Pancreas (tissue), 10 donors: Measurements from ENCODE around the gene WDR86. TPM values are rescaled to one million over a fixed set of nuclear protein-coding genes. Genes with fewer than 3 reads are reported as not detected.

Experiments used
- ATAC-seq, 4 donors: fragments of 200-7000 bp; cut with Tn5 transposase; one replicate each; pipeline versions ENCODE4 v1.8.0 to v1.9.1; 2020; ENCODE audit warnings: mild to moderate bottlenecking in 4 of 4, moderate library complexity in 4 of 4
- DNase-seq, 6 donors: peaks; one replicate each; pipeline ENCODE4 v3.0.0-alpha.2; 2020
- FAIRE-seq: peaks from 2 replicates; lab custom pipeline; 2012; peaks lifted over from hg19 to GRCh38; lab: Jason Lieb, UNC
- H3K27ac ChIP-seq, 4 donors: fragments of 200-600 bp; sonication (generic); 1 replicate in 3 of 4; 2 replicates in 1 of 4; pipeline versions ENCODE4 v1.5.0 to v1.8.0; 2020
- H3K27me3 ChIP-seq, 4 donors: fragments of 200-600 bp; one replicate each; pipeline ENCODE4 v1.8.0; 2021
- H3K36me3 ChIP-seq, 3 donors: fragments of 200-600 bp; sonication (generic) in 1 of 3; one replicate each; pipeline versions ENCODE4 v1.5.0 to v1.8.0; 2020 to 2021
- H3K4me1 ChIP-seq, 3 donors: fragments of 200-600 bp; one replicate each; pipeline ENCODE4 v1.8.0; 2021
- H3K4me3 ChIP-seq, 4 donors: fragments of 200-600 bp; sonication (generic) in 2 of 4; one replicate each; pipeline versions ENCODE4 v1.5.0 to v1.8.0; 2020 to 2021
- H3K9me3 ChIP-seq, 4 donors: fragments of 200-600 bp; one replicate each; pipeline ENCODE4 v1.8.0; 2021
- WGBS, 2 donors: extraction: QIAGEN DNeasy Blood & Tissue Kit; methylation state at CpG; one replicate each; pipeline ENCODE4 v1.1.7; 2013; 5-methylcytosine and 5-hydroxymethylcytosine counted together
- intact Hi-C, 3 donors: fragments of 100-400 bp; cut with DNase I; formaldehyde crosslinking; loops; one replicate each; pipeline versions ENCODE4 v1.11.1 to v1.14.2; 2022
- polyA plus RNA-seq, 2 donors: library from polyadenylated mRNA; stranded (reverse); fragments of 200-250 nt; gene quantifications; one replicate each; pipeline ENCODE4 v1.2.3, GENCODE V29; 2013
- total RNA-seq, 6 donors: library from RNA; stranded (reverse); fragmentation: NEBNext Ultra II Directional in 4 of 6; extraction: Animal tissue kit (Norgen Biotek cat#: 25700) in 4 of 6; gene quantifications; one replicate each; pipeline versions ENCODE4 v1.2.1 to v1.2.4, GENCODE V29; 2021 to 2023
- TF ChIP-seq, protein P1 (sequence below), 4 donors: fragments of 200-600 bp; sonication (generic) in 3 of 4; IDR thresholded peaks; one replicate each; pipeline versions ENCODE4 v1.5.0 to v1.8.0; 2021; ENCODE audit warnings: antibody characterized with exemption in 4 of 4
- donor health status: healthy with polysubstance abuse.
- donor health status: DM: no; HTN: no; CAD: no; lungs with moderate emphysema.
- donor health status: DM: no; HTN: no; CAD: no.
- donor health status: control.
- donor health status: control.
- donor health status: Bipolar disorder and iron deficiency.
- donor health status: DM: yes; HTN: yes; CAD: no.
- donor health status: DM: no; HTN: no; CAD: no.
- donor health status: DM: no; HTN: no; CAD: no.
- donor health status: DM: yes; HTN: yes; CAD: no.

The WDR86 gene
- total and polyA plus RNA-seq, 8 donors: 0.28 to 1.7 (median 1.0) TPM

DNA sequence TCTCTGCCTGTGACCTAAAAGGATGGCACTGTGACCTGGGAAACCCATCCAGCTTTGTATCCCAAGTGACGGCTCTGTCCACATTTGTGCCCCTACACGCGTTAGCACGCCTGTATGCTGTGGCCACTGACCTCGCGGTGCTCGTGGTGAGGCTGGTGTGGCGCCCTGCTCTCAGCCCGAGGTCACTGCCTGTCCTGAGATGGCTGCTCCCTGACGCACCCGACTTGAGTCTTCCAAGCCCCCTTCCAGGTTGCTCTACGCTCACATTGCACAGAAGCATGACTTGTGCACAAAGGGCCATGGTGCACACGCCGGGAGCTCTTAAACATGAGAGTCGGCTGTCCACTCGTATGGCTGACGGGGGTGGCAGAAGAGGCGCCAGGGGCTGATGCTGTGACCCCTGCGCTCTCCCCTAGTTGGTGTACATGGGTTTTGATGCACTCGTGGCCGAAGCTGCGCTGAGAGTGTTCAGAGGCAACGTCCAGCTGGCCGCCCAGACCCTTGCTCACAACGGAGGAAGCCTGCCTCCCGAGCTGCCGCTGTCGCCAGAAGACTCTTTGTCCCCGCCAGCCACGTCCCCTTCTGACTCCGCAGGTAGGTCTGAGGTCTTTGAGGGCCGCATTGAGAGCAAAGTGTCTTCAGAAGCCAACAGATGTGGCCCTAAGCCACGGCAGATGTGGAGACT, 33.5 kb downstream of the WDR86 start:
- no peak overlapping the region for H3K27ac ChIP-seq
- peak in 1 of 6 donors; percentile 46 for DNase-seq
- 94 to 95% methylated on average over 33 of the region's 33 CpGs for WGBS, 2 donors

DNA sequence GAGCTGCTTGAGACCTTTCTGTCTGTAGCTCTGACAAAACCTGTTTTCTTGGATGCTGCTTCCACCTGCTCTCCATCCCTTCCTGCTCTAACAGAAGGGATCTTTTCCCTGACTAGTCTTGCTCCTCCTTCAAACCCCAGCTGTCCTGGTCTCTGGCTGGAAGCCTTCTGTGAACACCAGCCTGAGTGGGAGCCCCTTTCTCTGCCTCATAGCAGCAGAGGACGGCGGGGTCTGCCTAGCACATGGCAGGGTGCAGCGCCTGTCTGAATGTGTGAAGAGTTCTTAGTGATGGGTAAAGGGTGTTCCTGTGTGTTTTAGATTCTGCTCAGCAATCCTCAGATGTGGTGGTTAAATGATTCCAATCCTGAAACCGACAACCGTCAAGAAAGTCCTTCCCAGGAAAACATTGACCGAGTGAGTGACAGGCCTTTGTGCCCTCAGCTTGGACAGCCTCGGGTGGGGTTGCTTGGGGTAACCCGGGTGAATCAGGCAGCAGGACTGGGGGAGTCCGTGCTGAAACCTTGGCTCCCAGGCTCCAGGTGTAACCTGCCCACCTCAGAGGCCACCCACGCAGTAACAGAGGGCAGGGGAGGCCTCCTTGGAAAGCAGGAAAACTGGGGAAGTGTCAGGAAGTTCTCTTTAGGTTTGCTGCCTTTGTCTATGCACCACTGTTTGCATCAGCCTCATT, 34.2 kb downstream of the WDR86 start:
- intact Hi-C loops: no loop called here
- H3K27me3 ChIP-seq: no peaks in the 10 kb centered on the region
- no peak overlapping the region for H3K27ac ChIP-seq
- H3K36me3 ChIP-seq: peaks cover 3 to 37% (median 16%) of the 10 kb centered on the region in 3 donors
- WGBS, 2 donors: 86 to 91% methylated on average over 10 of the region's 10 CpGs
- no peak for ATAC-seq
- DNase-seq: no peak
- FAIRE-seq: no peak
- H3K9me3 ChIP-seq: no peaks in the 10 kb centered on the region
- TF ChIP-seq, protein P1, sequence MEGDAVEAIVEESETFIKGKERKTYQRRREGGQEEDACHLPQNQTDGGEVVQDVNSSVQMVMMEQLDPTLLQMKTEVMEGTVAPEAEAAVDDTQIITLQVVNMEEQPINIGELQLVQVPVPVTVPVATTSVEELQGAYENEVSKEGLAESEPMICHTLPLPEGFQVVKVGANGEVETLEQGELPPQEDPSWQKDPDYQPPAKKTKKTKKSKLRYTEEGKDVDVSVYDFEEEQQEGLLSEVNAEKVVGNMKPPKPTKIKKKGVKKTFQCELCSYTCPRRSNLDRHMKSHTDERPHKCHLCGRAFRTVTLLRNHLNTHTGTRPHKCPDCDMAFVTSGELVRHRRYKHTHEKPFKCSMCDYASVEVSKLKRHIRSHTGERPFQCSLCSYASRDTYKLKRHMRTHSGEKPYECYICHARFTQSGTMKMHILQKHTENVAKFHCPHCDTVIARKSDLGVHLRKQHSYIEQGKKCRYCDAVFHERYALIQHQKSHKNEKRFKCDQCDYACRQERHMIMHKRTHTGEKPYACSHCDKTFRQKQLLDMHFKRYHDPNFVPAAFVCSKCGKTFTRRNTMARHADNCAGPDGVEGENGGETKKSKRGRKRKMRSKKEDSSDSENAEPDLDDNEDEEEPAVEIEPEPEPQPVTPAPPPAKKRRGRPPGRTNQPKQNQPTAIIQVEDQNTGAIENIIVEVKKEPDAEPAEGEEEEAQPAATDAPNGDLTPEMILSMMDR (IDR thresholded peaks at IDR 0.05): no peak
- H3K4me1 ChIP-seq: no peaks in the 10 kb centered on the region
- H3K4me3 ChIP-seq: no peak overlapping the region

More for the DNA sequence above, 33.5 kb downstream of the WDR86 start:
- intact Hi-C loops: no loop called here
- Histone ChIP-seq H3K36me3 (peaks cover 3 to 37% (median 16%) of the 10 kb centered on the region in 3 donors), H3K9me3 (no peaks in the 10 kb centered on the region), H3K27me3 (no peaks in the 10 kb centered on the region), H3K4me1 (no peaks in the 10 kb centered on the region), H3K4me3 (no peak overlapping the region)
- FAIRE-seq (no peak), ATAC-seq (no peak)
- TF ChIP-seq, protein P1 (IDR thresholded peaks at IDR 0.05): no peak

DNA sequence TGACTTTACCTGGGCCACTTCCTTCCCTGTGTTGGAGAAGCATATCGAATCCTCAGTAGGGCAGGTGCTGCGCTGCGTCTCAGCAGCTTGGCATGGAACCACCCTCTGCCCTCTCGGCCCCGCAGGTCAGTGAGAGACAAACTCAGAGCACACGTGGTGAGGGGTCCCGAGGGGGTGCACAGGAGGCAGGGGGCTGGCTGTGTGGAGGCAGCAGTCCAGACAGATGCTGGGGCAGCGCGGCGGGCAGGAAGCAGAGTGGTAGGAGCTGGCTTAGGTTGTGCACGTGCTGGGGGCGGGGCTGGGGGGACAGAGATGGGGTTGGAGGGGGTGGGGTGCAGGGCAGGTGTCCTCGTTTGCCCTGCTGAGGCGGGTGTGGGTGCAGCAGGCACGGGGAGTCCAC, 35.1 kb downstream of the WDR86 start:
- intact Hi-C loops: no loop called here
- WGBS, 2 donors: 83 to 90% methylated on average over 14 to 15 of the region's 15 CpGs

DNA sequence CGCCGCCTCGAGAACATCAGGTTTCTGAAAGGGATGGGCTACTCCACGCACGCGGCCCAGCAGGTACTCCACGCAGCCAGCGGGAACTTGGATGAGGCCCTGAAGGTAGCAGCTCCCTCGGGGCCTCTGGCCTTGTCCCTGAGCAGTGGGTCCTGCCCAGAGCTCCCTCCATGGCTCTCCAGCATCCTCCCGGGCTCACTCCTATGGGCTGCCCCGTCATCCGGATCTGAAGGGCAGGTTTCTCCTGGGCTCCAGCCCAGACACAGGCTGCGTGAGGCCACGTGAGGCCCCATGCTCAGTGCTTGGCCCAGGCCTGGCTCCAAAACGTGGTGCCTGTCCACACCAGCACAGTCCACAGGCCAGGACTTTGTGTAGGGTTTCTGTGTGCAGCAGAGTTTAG, 35.7 kb downstream of the WDR86 start:
- ATAC-seq: no peak
- Histone ChIP-seq H3K4me3 (no peak overlapping the region), H3K27me3 (no peaks in the 10 kb centered on the region), H3K9me3 (no peaks in the 10 kb centered on the region), H3K4me1 (no peaks in the 10 kb centered on the region), H3K27ac (no peak overlapping the region), H3K36me3 (peaks cover 3 to 45% (median 16%) of the 10 kb centered on the region in 3 donors)
- 91% methylated on average over 15 of the region's 15 CpGs for WGBS, 2 donors
- intact Hi-C loops: no loop called here
- TF ChIP-seq, protein P1 (IDR thresholded peaks at IDR 0.05): no peak
- no peak for DNase-seq
- FAIRE-seq: no peak

More for the DNA sequence above, 35.1 kb downstream of the WDR86 start:
- H3K36me3 ChIP-seq: peaks cover 3 to 43% (median 16%) of the 10 kb centered on the region in 3 donors
- H3K9me3 ChIP-seq: no peaks in the 10 kb centered on the region
- no peak overlapping the region for H3K27ac ChIP-seq
- peak in 1 of 6 donors; percentile 42 for DNase-seq
- no peak for FAIRE-seq
- H3K4me1 ChIP-seq: no peaks in the 10 kb centered on the region
- H3K27me3 ChIP-seq: no peaks in the 10 kb centered on the region
- TF ChIP-seq, protein P1 (IDR thresholded peaks at IDR 0.05): no peak
- ATAC-seq: no peak
- no peak overlapping the region for H3K4me3 ChIP-seq
